ENCODE measurements around the gene TPPP2.

The TPPP2 gene

GRCh38 chr14:21053184-21054122 is 23.4 kb downstream of the TPPP2 start:
- H3K27me3 ChIP-seq (ENCODE audit: control insufficient read depth, insufficient read depth, low read length), result no peaks in the 10 kb centered on the region
- peaks cover 28% of the 10 kb centered on the region for H3K4me1 ChIP-seq
- peak overlapping the region; percentile 36 for H2AFZ ChIP-seq
- H3K4me2 ChIP-seq (ENCODE audit: low read length), result no peak overlapping the region
- H3K9me3 ChIP-seq (ENCODE audit: control insufficient read depth, low read length), result no peaks in the 10 kb centered on the region
- H3K4me3 ChIP-seq (ENCODE audit: low read depth, low read length), result no peak overlapping the region
- peak overlapping the region; percentile 40 for H3K27ac ChIP-seq
- no peak for TF ChIP-seq CTCF (IDR thresholded peaks at IDR 0.05)
- H3K9ac ChIP-seq, result no peak overlapping the region
- no peaks in the 10 kb centered on the region for H3K79me2 ChIP-seq
- H3K36me3 ChIP-seq (ENCODE audit: control insufficient read depth, insufficient read depth, low read length), result no peaks in the 10 kb centered on the region

GRCh38 chr14:21054123-21054767 is 24.2 kb downstream of the TPPP2 start:
- no peaks in the 10 kb centered on the region for H3K79me2 ChIP-seq
- H2AFZ ChIP-seq, result peak overlapping the region; percentile 40
- TF ChIP-seq CTCF (IDR thresholded peaks at IDR 0.05), result no peak
- no peaks in the 10 kb centered on the region for H3K36me3 ChIP-seq (ENCODE audit: control insufficient read depth, insufficient read depth, low read length)
- no peaks in the 10 kb centered on the region for H3K27me3 ChIP-seq (ENCODE audit: control insufficient read depth, insufficient read depth, low read length)
- H3K9me3 ChIP-seq (ENCODE audit: control insufficient read depth, low read length), result no peaks in the 10 kb centered on the region
- H3K4me2 ChIP-seq (ENCODE audit: low read length), result no peak overlapping the region
- H3K9ac ChIP-seq, result no peak overlapping the region
- H3K4me1 ChIP-seq, result peaks cover 21% of the 10 kb centered on the region
- peak overlapping the region; percentile 40 for H3K27ac ChIP-seq
- no peak overlapping the region for H3K4me3 ChIP-seq (ENCODE audit: low read depth, low read length)

- Histone ChIP-seq H3K36me3 (ENCODE audit: control insufficient read depth, insufficient read depth, low read length) (no peaks in the 10 kb centered on the region), H3K79me2 (no peaks in the 10 kb centered on the region), H2AFZ (no peak overlapping the region), H3K9ac (no peak overlapping the region), H3K4me3 (ENCODE audit: low read depth, low read length) (no peak overlapping the region), H3K4me2 (ENCODE audit: low read length) (no peak overlapping the region), H3K27ac (no peak overlapping the region), H3K9me3 (ENCODE audit: control insufficient read depth, low read length) (no peaks in the 10 kb centered on the region), H3K4me1 (peaks cover 16% of the 10 kb centered on the region), H3K27me3 (ENCODE audit: control insufficient read depth, insufficient read depth, low read length) (no peaks in the 10 kb centered on the region)
- TF ChIP-seq CTCF (IDR thresholded peaks at IDR 0.05), result no peak
Measured at GRCh38 chr14:21054768-21055145, 24.7 kb downstream of the TPPP2 start.

- Histone ChIP-seq H3K36me3 (ENCODE audit: control insufficient read depth, insufficient read depth, low read length) (no peaks in the 10 kb centered on the region), H3K79me2 (no peaks in the 10 kb centered on the region), H3K9ac (no peak overlapping the region), H3K27ac (no peak overlapping the region), H3K4me3 (ENCODE audit: low read depth, low read length) (no peak overlapping the region), H3K4me2 (ENCODE audit: low read length) (no peak overlapping the region), H2AFZ (peak overlapping the region; percentile 62), H3K4me1 (peaks cover 8% of the 10 kb centered on the region), H3K9me3 (ENCODE audit: control insufficient read depth, low read length) (no peaks in the 10 kb centered on the region), H3K27me3 (ENCODE audit: control insufficient read depth, insufficient read depth, low read length) (no peaks in the 10 kb centered on the region)
- TF ChIP-seq CTCF (IDR thresholded peaks at IDR 0.05), result no peak
Measured at GRCh38 chr14:21055432-21056117, 25.6 kb downstream of the TPPP2 start.

All from parathyroid adenoma (tissue), 2 donors.